GM19099 (cell line): ENCODE data around the gene CCDC149.

Source experiments
- POLR2A ChIP-seq: IDR thresholded peaks from 3 replicates; pipeline ENCODE4 v1.6.1; 2011; ENCODE audit warnings: low read depth; ENCODE audit not compliant: insufficient read length; ENCODE audit errors: extremely low read depth

CCDC149 gene

DNA sequence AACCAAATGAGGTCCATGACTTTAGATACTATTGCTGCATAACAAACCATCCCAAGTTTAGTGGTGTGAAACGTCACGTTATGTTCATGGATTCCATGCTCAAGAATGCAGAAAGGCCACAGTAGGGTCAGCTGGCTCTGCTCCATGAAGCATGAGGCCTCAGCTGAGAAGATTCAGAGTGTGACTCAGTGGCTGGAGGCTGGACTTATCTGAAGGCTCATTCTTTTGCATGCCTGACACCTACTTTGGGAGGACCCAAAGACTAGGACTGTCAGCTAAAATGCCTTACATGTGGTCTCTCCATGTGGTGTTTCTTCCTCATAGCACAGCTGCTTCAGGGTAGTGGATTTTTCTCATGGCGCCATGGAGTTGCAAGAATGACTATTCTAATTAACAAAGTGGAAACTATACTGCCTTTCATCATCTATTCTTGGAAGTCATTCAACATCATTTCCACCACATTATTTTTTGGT lies 11.5 kb upstream of the CCDC149 start:
- no peak for TF ChIP-seq POLR2A

DNA sequence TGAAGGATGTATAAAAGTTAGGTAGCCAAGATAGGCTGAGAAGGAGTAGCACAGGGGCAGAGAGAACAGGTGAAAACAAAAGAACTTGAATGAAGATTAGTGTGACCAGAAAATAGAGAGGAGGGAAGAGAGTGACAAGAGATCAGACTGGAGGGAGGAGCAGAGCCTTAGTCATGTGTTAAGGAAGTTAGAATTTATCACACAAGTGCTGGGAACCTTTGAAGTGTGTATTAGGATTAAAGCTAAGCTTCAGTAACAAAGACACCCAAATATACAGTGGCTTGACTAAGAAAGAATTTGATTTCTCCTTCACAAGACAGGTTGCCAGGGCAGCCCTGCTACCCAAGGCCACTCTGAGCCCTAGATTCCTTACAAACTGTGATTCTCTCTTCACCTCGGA lies 10.7 kb upstream of the CCDC149 start:
- no peak for TF ChIP-seq POLR2A

DNA sequence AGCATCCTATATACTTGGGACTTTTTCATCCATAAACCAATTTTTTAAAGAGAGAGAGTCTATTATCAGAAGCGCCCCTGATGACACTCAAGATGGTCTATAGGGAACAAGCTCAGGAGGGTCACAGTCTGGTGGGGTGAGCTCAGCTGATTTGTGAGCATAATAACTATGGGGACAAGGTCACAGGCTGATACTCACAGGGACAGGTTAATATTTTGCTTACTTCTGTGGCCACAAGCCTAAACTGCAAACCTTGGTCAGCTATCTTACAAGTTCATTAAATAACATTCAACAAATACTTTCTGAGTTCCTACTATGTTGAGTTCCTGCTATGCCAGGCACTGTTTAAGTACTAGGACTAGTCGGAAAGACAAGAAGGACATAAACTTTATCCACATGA lies 10.2 kb upstream of the CCDC149 start:
- no peak for TF ChIP-seq POLR2A

DNA sequence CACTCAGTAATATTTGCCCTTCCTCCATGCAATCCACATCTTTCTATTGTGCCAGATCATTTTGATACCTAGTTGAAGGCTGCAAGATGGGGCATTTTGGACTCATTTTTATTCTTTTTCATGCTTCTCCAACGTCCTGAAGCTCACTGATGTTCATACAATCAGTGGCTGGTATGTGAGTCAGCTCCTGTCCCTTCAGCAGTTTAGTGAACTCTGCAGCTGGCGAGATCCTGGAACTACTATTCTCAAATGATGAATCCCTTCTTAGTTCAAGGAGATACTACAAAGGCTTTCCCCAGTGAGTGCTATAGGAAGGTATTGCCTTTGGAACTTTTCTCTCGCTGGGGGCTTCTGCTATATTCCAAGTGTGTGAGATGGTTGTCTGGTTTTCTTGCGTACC lies 9.6 kb upstream of the CCDC149 start:
- TF ChIP-seq POLR2A: no peak

DNA sequence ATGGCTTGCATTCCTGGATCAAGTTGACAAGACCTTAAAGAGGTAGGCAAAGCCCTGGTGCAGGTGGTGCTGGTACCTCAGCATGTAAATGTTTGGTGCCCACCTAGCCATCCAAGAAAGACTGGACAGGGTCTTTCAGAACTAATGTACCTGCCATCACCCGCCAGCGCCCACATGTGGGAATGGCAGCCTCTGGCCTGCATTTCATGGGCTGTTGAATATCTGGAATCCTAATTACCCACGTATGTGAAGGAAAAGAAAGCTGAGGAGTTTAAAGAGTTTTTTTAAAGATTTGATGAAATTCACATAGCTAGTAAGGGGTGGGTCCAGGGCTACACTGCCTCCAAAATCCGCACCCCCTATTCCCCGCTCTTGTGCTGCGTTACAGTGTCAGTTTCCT lies 8.6 kb upstream of the CCDC149 start:
- TF ChIP-seq POLR2A: no peak

DNA sequence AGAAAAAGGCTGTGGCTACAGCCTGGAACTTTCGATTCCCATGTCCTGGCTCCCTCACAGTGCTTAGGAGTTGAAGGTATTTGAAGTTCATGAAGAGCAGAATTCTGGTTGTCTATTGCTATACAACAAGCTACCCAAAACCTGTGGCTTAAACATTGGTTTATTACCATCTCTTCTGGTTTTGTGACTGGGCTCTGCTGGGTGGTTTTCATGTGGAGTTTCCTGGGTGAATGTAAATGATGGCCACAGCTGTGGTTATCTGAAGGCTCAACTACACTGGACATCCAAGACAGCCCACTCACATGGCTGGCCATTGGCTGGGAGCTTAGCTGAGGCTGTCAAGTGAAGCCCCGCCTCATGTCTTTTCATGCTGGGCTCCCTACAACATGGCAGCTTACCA lies 7.2 kb upstream of the CCDC149 start:
- no peak for TF ChIP-seq POLR2A

DNA sequence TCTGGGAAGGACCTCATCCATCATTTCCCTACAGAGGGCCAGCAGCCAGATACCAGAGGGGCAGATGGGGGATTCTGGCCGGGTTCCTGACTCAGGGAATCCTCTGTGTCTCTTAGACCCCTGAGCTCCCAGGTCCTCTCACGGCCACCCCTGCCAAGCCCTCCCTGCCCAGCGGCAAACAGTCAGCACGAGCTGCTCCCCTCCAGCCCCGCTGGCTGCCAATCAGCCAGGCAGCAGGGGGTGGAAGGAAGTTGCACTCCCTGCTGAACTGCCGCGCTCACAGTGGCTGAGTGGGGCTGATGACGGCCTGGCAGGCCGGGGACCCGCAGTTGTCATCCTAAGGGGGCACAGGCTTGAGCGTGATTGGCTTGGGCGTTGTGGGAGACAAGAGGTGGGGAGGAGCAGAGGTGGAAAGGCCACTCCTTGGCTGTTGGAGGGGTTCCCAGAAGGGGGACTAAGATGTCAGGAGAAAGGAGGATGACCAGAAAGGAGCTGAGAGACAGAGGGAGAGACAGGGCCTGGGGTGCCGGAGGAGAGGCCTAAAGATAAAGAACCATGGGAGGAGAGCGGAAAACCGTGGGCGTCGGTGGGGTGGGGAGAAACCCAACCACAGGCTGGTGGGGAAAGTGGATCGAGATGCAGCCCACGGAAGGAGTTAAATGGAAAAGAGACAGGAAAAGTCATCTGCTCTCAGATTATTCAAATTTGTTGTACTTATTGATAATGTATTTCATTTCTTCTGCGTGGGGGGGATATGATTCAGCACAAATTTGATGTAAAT lies 4.4 kb upstream of the CCDC149 start:
- no peak for TF ChIP-seq POLR2A

DNA sequence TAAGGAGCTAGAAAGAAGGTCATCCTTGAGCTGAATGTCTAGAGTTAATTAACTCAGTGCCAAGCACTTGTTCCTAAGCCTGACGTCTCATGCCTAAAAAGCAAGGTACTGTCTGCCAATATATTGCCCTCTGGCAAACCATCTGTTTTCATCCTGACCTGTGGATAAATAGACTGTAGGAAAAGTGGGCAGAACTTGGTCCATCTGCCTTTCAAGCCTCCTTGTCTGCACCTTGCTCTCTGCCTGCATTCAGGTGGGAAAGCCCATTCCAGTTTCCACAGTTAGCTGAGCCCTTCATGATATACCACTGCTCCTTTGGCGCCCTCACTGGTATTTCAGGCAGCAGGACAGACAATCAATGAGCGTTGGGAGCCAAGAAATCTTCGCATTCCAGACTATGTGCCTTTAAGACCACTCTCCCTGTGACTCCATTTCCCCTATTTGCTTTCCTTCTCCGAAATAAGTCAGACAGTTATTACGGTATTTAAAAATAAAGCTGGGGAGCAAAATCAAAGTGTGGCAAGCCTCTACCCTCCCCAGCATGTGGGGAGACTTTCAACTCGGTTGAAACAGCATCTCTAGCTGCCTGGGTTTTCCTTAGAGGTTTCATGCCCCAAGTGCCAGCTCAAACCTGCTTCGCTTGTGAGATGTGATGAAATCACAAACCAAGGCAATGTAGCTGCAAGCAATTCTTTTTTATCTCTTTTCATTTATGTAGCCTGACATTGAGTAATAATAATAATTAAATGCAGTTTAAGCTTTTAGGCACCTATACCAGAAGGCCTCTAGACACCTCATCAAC lies 2.5 kb upstream of the CCDC149 start:
- TF ChIP-seq POLR2A: no peak

DNA sequence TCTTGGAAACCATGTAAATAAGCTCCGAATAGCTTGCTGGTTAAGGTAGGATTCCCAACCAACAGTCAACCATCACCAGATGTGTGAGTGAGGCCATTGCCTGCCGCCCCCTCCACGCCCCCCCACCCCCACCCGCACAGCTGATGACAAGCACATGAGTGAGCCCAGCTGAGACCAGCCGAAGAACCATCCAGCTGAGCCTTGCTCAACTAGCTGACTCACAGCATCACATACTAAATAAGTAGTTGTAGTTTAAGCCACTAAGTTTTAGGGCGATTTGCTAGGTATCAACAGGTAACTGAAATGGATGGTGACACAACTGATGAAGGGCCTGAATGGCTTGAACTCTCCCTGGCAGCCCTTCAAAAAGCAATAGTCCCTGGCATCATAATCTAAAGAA lies 1.6 kb upstream of the CCDC149 start:
- no peak for TF ChIP-seq POLR2A

DNA sequence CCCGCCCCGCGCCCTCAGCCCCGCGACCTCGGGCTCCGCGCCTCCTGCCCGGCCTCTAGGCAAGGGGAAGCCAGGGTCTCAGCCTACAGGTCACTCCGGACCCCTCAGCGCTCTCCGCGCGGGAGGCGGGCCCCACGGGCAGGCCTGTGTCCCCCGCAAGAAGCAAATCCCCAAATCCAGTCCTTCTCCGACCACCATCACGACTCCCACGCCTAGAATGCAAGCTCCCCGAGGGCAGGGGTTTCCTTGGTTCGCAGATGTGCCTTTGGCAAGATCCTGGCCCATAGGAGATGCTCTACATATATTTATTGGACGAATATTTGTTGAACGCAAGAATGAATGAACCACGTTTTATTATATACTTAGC lies 260 bp upstream of the CCDC149 start:
- no peak for TF ChIP-seq POLR2A

DNA sequence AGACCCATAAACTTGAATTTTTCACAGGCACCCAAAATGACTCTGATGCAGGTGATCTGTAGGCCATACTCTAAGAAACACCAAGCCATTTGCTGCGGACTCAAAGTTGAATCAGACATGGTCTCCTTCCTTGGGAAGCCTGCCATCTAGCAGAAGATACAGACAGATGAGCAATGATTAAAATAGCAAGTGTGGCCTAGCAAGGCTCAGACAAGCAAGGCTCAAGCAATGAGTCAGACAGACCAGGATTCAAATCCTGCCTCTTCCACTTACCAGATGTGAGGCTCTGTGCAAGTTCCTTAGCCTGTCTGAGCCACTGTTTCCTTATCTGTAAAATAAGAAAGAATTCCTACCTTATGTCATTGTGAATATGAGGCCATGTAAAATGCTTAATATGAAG lies 2.3 kb downstream of the CCDC149 start:
- TF ChIP-seq POLR2A: no peak

DNA sequence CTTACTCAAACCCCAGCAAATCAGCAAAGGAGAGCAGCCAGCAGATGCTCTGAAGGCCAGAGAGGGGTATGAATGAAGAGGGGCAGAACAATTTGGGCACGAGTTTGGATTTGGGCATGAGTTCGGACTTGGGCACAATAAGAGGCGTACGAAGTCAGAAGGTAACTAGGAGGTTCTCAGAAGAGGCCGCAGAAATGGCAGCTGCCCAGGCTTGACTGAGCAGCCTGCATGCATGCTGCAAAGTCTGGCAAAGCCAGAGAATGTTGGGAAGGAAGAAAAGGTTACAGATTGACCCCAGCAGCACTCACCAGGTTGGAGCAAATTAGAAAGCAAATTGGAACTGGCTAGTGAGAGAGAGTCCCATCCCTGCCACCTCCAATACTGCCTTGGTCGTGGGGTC lies 15.2 kb downstream of the CCDC149 start:
- no peak for TF ChIP-seq POLR2A

DNA sequence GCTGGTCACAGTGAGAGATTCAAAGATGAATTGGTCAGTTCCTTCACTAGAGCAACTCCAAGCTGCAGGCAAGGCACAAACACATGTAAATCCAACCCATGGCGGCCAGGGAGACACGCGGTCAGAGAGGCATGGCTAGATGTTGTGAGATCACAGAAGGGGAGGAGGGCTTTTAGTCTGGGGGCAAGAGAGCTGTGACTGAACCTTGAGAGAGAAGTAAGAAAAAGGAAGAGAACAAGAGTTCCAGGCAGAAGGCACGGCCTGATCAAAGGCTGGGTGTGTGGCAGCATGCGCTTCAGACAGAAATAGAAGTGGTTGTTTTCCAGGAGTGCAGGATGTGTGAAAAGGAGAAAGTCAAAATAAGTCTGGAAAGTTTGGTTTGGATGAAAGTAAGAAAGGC lies 15.9 kb downstream of the CCDC149 start:
- TF ChIP-seq POLR2A: no peak

DNA sequence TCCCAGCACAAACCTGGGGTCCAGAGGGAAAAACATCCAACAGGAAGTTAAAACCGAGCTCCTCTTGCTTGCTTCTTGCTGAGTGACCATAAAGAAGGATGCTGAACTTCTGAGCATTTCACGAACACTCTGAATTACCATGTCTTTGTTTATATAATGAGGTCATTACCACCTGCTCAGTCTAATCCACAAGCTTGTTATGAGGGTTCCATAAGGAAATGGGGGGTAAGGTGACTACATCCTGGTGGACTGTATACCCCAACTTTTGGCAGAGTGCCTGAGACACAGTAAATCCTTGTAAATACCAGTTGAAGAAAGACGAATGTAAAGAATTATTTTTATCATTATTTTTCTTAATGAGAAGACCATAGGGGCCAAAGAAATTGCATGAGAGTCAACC lies 16.8 kb downstream of the CCDC149 start:
- no peak for TF ChIP-seq POLR2A

DNA sequence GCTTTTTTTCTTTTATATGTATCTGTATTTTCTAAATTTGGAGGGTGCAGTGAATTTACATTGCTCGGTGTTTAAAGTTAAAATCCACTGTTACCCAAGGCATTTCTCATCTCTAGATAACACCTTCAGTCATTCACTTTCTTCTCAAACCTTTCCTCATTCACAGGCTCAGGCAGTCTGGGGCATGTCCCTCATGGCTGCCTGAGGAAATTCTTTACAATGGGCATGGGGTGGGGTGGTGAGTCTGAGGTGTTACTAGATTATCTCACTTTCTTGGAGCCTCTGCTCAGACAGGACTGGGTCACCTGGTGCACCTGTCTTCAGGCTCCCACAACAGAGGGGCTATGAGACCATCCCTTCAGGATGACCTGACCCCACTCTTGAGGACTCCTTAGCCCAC lies 17.4 kb downstream of the CCDC149 start:
- no peak for TF ChIP-seq POLR2A

DNA sequence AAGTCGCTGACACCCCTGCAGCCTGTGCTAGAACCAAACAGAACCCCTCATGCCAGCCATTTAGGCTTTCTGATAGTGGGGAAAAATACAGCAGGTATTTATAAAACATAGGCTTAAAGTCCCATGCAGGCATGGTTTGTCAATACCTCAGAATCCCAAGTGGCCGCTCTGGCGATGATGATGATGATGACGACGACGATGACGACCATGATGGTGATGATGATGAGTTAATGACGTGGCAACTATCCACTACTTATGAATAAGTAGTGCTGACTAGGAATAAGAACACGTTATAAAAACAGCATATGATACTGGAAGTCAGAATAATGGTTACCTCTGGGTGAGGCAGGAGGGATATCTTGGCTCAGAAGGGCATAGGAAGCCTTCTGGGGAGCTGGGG lies 18.0 kb downstream of the CCDC149 start:
- no peak for TF ChIP-seq POLR2A
